ENCODE results near the gene POU2F2.

The POU2F2 gene

DNA sequence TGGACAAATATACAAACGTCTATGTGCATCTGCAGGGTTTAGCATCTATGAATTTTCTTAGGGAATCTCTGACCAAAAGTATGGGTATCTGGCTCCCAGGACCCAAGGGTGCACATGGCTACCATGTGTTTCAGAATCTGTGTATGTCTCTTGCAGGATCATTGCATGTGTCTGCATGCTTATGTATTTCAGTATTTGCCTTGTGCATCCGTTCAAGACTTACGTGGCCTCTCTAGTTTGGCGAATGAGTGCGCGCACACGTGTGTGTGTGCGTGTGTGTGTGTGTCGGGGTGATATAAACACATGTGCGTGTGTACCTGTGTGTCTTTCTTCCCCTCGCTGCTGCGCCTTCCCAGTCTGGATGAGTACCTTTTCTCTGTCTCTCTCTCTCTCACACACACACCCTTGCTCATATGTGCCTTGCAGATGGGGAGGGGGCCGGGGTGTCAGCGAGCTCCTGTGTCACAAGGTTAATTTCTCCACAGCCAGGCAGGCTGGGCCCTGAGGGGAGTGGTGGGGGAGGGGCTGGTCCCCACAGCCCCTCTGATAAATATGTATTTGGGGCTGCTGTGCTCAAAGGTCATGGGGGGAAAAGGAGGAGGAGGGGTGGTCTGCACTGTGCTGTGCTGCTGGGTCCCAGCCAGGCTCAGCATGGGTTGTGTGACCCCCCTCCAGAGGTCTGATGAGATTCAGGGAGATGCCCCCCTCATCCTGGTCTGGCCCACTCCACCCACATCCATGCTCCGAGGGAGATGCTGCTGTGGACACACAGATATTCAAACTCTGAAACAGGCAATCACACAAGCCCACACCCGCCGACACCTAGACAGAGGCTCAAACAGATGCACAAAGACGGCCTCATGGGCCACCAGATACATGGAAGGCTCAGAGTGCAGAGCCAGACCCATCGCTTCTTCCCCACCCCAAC is 37.5 kb upstream of the POU2F2 start:
- no peak overlapping the region for H3K4me3 ChIP-seq (ENCODE audit: low read depth, low read length)
- CTCF ChIA-PET = interaction anchor here (1.2 kb wide), 1 partner anchor 15 kb away, joined by 3 read pairs; no protein-coding TSS in a partner anchor
- DNase-seq (ENCODE audit: low read depth, low spot score) = no peak
- TF ChIP-seq, protein P1, sequence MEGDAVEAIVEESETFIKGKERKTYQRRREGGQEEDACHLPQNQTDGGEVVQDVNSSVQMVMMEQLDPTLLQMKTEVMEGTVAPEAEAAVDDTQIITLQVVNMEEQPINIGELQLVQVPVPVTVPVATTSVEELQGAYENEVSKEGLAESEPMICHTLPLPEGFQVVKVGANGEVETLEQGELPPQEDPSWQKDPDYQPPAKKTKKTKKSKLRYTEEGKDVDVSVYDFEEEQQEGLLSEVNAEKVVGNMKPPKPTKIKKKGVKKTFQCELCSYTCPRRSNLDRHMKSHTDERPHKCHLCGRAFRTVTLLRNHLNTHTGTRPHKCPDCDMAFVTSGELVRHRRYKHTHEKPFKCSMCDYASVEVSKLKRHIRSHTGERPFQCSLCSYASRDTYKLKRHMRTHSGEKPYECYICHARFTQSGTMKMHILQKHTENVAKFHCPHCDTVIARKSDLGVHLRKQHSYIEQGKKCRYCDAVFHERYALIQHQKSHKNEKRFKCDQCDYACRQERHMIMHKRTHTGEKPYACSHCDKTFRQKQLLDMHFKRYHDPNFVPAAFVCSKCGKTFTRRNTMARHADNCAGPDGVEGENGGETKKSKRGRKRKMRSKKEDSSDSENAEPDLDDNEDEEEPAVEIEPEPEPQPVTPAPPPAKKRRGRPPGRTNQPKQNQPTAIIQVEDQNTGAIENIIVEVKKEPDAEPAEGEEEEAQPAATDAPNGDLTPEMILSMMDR (IDR thresholded peaks at IDR 0.05; ENCODE audit: insufficient read depth, low read length, missing control alignments) = no peak
- POLR2A ChIA-PET = no interaction called here

DNA sequence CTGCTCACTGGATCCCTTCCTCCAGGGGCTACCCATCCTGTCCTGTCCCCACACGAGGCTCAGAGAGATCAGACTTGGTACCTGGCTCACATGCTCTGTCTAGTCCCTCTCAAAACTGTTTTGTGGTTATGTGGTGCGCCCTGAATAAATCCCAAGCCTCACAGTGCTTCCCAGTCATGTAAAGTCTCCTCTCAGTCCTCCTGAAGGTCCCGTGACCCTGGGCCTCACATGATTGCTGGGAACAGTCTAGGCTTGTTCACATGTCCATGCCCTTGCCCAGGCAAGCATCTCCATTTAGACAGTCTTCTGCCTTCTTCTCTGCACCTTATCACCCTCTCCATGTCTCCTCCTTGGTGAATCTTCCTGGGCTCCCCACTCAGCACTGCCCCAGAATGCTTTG is 36.0 kb upstream of the POU2F2 start:
- CTCF ChIA-PET = interaction anchor here (1.2 kb wide), 1 partner anchor 16 kb away, joined by 3 read pairs; no protein-coding TSS in a partner anchor
- TF ChIP-seq, protein P1 (IDR thresholded peaks at IDR 0.05; ENCODE audit: insufficient read depth, low read length, missing control alignments) = no peak
- DNase-seq (ENCODE audit: low read depth, low spot score) = no peak

DNA sequence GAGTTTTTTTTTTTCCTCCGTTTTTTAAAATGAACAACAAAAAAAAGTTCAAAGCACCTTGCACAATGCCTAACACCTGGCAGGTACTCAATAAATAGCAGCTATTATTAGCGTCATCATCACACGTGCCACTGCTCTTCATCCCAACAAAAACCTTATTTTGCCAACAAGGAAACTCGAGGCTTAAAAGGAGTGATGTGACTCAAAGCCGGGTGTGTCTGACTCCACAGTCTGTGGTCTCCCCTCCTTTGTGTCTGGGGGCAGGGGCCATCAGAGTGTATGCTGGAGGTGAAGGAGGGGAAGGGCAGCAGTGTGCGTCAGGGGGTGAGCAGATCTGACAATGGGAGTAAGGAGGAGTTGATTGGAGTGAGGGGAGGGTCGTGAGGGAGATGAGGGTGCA is 34.1 kb upstream of the POU2F2 start:
- no peak overlapping the region for H3K4me3 ChIP-seq (ENCODE audit: low read depth, low read length)
- no peak for DNase-seq (ENCODE audit: low read depth, low spot score)
- POLR2A ChIA-PET = no interaction called here
- CTCF ChIA-PET = interaction anchor here (0.8 to 4.6 kb wide), 4 partner anchors 10 to 85 kb away, joined by 3 to 21 read pairs (median 6); no protein-coding TSS in a partner anchor
- TF ChIP-seq, protein P1 (IDR thresholded peaks at IDR 0.05; ENCODE audit: insufficient read depth, low read length, missing control alignments) = no peak

More for the DNA sequence above, 36.0 kb upstream of the POU2F2 start:
- POLR2A ChIA-PET = no interaction called here
- no peak overlapping the region for H3K4me3 ChIP-seq (ENCODE audit: low read depth, low read length)

DNA sequence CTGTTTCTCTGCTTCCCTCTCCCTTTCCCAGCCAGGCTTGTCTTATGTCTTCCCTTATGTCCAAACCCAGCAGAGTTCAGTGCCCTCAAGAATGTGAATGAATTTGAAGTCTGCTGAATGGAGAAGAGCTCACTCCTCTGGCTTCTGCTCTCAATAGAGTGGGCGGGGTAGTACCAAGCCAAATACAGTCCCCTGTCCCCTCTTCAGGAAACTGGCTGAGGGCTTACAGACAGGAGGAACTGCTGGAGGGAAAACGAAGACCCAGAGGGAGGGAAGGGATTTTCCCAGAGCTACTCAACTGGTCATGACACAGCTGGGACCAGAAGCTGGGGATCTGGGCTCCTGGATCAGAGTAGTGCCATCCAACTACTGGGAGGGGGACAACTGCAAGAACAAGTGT is 32.9 kb upstream of the POU2F2 start:
- no peak overlapping the region for H3K4me3 ChIP-seq (ENCODE audit: low read depth, low read length)
- ChIA-PET CTCF (interaction anchor here (1.2 to 4.6 kb wide), 3 partner anchors 11 to 56 kb away, joined by 4 to 21 read pairs (median 9); no protein-coding TSS in a partner anchor), POLR2A (interaction anchor here (0.6 kb wide), 1 partner anchor 47 kb away, joined by 4 read pairs; no protein-coding TSS in a partner anchor)
- TF ChIP-seq, protein P1 (IDR thresholded peaks at IDR 0.05; ENCODE audit: insufficient read depth, low read length, missing control alignments) = no peak
- no peak for DNase-seq (ENCODE audit: low read depth, low spot score)

DNA sequence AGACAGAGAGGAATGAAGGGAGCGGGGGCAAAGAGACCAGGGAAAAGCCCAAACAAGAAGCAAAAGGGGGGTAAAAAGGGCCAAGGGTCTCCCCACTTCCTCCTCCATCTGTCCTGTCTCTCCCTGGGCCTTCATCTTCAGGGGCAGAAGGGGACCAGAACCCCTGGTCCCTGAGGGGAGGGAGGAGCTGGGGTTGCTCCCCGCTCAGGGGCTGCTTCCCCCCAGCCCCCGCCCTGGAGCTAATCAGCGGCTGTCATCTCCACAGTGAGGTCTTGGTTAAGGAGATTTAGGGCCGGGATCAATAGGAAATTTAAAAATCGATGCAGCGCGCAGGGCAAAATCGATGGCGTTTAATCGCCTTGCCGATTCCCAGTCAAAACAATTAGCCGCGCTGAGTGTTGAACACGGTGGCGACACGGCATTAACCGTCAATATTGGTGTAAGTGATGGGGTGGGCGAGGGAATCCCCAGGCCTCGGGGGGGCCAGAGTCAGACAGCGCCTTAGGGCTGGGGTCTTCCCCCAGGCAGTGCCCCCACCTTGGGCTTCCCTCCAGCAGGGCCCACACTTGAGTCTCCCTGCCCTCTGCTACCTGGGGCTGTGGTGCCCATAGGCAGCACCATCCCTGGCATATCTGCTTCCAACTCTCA is 29.5 kb upstream of the POU2F2 start:
- TF ChIP-seq, protein P1 (IDR thresholded peaks at IDR 0.05; ENCODE audit: insufficient read depth, low read length, missing control alignments) = no peak
- POLR2A ChIA-PET = no interaction called here
- CTCF ChIA-PET = interaction anchor here (1.1 kb wide), 1 partner anchor 13 kb away, joined by 4 read pairs; no protein-coding TSS in a partner anchor
- no peak overlapping the region for H3K4me3 ChIP-seq (ENCODE audit: low read depth, low read length)
- no peak for DNase-seq (ENCODE audit: low read depth, low spot score)

DNA sequence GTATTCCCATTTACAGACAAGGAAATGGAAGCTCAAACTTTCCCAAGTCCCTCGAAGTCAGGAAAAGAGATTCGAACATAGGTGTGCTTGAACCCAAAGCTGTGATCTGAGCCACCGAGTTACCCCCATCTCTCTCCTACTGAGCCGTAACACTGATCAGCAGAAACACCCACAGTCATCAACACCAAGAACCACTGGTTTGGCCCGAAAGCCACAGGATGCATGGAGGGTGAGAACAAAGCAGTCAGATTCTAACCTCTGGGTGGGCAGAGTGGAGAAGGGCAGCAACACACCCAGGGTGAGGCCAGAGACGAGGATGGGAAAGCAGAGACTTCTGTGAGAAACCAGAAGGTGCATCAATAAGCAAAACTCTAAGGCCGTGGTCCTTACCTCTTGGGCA is 27.7 kb upstream of the POU2F2 start:
- H3K4me3 ChIP-seq (ENCODE audit: low read depth, low read length) = no peak overlapping the region
- POLR2A ChIA-PET = no interaction called here
- CTCF ChIA-PET = interaction anchor here (1.2 to 2.5 kb wide), 2 partner anchors 16 to 27 kb away, joined by 4 to 13 read pairs; no protein-coding TSS in a partner anchor
- TF ChIP-seq, protein P1 (IDR thresholded peaks at IDR 0.05; ENCODE audit: insufficient read depth, low read length, missing control alignments) = no peak
- DNase-seq (ENCODE audit: low read depth, low spot score) = no peak

All from AG04449 (cell line).